GM18498 (cell line): Measurements from ENCODE around the gene SLU7.

Source experiments
- ATAC-seq: cut with Tn5 transposase; IDR thresholded peaks from one replicate; pipeline ENCODE4 v1.9.1; 2021; ENCODE audit warnings: mild to moderate bottlenecking, moderate library complexity; ENCODE audit not compliant: unreplicated experiment

SLU7 gene

GRCh38 chr5:160369990-160370712 lies 48.7 kb downstream of the SLU7 start, which contains the start of gene C1QTNF2:
Gene C1QTNF2, minus strand, starts transcription at chr5:160370626. Its CDS starts 15,615 bp downstream, at chr5:160355011.
- peak; percentile 55 for ATAC-seq

- ATAC-seq: no peak
Measured at GRCh38 chr5:160367885-160368284, 51.0 kb downstream of the SLU7 start.

- ATAC-seq: no peak
Measured at GRCh38 chr5:160367261-160367660, 51.6 kb downstream of the SLU7 start.

- no peak for ATAC-seq
Measured at GRCh38 chr5:160366230-160366629, 52.7 kb downstream of the SLU7 start.

DNA sequence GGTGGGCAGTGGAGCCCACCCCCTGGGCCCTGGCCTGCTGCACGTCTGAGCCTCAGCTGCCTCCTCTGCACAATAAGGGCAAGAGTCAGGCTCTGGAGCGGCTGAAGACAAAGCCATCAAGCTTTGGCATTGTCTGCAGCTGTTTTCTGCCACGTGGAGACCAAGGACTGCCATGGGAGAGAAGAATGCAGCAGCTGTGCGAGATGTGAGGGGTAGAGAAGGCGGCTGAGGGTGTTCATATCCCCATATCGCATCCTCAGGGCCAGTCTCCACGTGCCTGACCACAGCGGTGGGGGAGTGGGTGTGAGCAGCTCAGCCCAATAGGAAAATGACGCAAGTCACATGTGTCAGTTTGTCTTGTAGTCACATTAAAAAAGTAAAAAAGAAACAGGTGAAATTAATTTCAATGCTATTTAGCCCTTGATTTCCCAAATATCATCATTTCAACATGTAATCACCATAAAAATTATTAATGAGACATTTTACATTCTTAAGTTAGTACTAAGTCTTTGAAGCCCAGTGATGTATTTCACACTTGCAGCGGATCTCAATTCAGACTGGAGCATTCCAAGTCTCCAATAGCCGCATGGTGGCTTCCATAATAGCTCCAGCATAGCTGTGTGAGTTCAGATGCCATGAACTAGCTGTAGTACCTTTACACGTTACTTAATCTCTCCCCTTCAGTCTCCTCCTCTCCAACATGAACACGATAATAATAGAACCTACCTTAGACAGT lies 55.1 kb downstream of the SLU7 start:
- no peak for ATAC-seq

- ATAC-seq: no peak
Measured at GRCh38 chr5:160363211-160363610, 55.7 kb downstream of the SLU7 start.

DNA sequence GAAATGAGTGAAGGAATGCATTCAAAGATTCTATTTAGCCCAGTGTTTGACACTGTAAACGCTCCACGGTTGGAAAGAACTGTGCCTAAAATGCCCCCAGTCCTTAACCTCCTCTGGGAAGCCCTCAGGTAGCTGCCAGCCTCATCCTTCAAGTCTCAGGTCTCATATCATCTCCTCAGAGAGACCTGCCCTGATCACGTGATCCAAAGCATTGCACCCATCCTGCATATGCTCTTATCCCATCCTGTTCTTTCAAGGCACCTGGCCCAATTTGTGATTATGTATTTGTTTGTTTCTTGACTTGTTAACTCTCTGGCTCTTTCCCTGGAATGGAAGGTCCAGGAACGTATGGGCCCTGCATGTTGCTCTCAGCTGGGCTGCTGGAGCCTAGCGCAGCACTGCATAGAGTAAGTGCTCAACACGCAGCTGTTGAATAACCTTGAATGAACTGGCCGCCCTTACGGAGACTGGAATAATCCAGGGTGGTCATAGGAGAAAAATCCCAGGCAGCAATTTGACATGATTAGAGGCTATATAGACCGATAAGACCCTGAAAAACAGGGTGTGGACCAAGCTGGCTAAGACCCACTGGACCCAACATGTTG lies 57.2 kb downstream of the SLU7 start:
- ATAC-seq: no peak

DNA sequence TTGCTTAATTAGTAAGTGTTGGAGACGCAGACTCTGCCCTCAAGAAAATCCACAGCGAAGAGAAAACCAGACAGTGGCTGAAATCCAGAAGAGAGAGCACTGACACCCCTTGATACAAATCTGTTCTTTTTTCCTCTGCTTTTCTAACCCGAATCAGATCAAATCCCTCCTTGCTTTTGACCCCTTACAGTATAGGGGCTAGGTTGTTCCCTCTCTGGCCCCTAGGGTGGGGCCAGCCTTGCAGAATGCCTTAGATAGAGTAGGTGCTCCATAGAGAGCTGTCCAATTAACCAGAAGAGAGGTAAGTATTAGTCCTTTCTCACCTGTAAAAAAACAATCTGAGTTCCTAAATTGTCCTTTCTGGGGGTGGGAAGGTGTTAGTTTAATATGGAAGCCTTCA lies 58.6 kb downstream of the SLU7 start:
- ATAC-seq: no peak

GRCh38 chr5:160359816-160360215 lies 59.1 kb downstream of the SLU7 start:
- ATAC-seq: no peak

DNA sequence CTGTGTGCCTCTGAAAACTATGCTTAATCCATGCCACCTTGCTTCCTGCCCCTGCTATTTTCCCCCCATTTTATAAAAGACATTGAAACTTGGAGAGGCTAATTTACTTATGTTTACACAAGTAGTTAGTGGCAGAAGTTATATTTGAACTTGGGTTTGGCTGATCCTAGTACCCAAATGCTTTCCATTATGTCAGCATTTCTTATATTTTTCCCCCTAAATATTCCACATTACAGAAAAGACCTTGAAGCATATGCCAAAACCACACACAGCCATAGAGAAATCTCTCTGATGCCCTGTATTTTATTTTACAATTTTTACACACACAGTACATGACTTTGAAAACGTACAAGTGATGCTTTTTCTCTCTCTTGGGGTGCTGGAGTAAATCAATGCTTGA lies 59.6 kb downstream of the SLU7 start:
- no peak for ATAC-seq

DNA sequence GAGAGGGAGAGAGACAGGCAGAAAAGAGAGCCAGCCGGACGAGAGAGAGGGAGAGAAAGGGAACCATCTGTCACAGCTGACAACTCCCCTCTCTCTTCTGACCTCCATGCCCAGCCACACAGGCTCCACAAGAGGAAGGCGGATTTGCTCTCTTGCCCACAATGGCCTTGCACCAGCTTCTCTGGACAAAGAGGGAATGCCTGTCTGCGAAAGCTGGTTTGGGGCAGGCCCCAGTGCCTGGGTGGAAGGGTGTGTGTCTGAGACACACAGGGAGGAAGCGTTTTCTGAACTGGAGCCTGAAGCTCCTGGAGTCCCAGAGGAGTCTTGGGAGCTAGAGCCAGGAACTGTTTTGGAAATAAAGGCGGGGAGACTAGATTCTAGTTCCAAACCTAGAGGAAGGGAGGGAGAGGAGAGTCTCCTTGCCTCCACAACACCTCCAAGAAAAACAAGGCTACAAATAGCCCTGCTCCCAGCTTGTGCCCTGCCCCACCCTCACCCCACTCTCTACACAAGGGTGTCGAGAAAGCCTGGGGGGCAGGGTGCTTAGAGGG lies 60.9 kb downstream of the SLU7 start:
- ATAC-seq: no peak

DNA sequence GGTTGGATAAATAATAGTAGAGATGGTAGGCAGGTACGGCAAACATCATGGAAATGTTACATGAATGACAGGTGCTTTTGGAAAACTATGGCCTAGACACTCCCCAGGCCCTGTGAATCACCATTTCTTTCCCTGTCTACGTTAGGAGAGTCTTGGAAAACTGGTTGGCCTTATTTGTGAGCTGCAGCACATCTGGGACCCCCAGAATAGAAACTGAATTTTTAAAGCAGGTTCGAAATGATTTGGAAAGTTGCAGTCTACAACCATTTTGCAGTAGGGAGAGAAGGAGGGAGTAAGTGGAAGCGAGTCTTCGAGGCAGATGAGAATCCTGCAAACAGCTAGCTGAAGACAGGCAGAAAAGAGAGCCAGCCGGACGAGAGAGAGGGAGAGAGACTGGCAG lies 61.5 kb downstream of the SLU7 start:
- no peak for ATAC-seq

- no peak for ATAC-seq
Measured at GRCh38 chr5:160356550-160357347, 62.1 kb downstream of the SLU7 start.

DNA sequence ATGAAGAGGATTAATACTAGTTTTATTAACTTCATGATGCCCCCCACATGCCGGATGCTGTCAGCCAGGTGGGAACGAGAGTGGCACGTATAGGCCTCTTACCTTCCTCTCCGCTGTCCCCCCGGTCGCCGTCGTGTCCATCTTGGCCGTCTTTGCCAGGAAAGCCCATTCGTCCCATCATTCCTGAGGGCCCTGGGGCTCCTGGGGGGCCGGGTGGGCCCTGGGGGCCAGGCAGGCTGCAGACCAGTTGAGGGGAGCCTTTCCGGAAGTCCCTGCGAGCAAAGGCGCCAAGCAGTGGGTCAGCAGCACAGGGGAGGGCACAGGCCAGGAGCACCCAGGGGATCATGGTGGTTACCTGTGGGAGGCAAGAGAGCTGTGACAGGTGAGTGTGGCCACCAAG lies 64.2 kb downstream of the SLU7 start:
- no peak for ATAC-seq

- no peak for ATAC-seq
Measured at GRCh38 chr5:160353379-160353778, 65.5 kb downstream of the SLU7 start.

DNA sequence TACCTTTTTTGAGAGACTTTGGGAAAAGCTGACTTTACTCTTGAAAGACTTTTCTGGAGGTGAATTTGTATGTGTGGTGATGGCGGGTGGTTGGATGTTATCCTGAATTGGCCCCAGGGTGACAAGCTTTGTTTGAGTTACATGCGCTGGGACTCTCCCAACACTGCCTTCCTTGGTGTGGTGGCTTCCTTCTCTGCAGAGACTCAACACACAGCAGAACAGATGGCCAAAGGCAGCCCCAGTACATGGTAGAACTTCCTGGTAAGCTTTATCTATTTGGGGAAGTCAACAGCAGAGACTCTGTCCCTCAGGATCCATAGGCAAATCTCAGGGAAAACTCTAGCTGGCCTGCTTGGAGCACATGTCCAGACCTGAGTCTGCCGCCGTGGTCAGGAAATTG lies 66.6 kb downstream of the SLU7 start:
- ATAC-seq: no peak
